Colonic mucosa (tissue), 4 donors: Measurements from ENCODE around the gene TNFAIP3. TPM values are rescaled to one million over a fixed set of nuclear protein-coding genes. Genes with fewer than 3 reads are reported as not detected.

Experiments
- DNase-seq: peaks from one replicate; pipeline ENCODE4 v3.0.0-alpha.2; 2020
- H3K27ac ChIP-seq: fragments of 200-600 bp; one replicate; pipeline ENCODE4 v1.8.0; 2021
- H3K27me3 ChIP-seq: fragments of 200-600 bp; one replicate; pipeline ENCODE4 v1.8.0; 2021
- H3K36me3 ChIP-seq: fragments of 200-600 bp; one replicate; pipeline ENCODE4 v1.8.0; 2021
- H3K4me1 ChIP-seq: fragments of 200-600 bp; one replicate; pipeline ENCODE4 v1.8.0; 2021; ENCODE audit warnings: mild to moderate bottlenecking
- H3K4me3 ChIP-seq: fragments of 200-600 bp; one replicate; pipeline ENCODE4 v1.8.0; 2021
- H3K9ac ChIP-seq, 2 donors: one replicate each; pipeline ENCODE4 v1.7.0; 2013; ENCODE audit warnings: control low read depth in 2 of 2, low read depth in 2 of 2, low read length in 2 of 2
- H3K9me3 ChIP-seq: fragments of 200-600 bp; one replicate; pipeline ENCODE4 v1.8.0; 2021
- intact Hi-C: fragments of 100-400 bp; cut with DNase I; formaldehyde crosslinking; loops from one replicate; pipeline ENCODE4 v1.14.1; 2022
- total RNA-seq, 2 donors: library from RNA; stranded (reverse); fragmentation: NEBNext Ultra II Directional in 1 of 2; extraction: Animal tissue kit (Norgen Biotek cat#: 25700) in 1 of 2; gene quantifications; one replicate each; pipeline ENCODE4 v1.2.1, GENCODE V29; 2021
- TF ChIP-seq, protein P1 (sequence below): fragments of 200-600 bp; IDR thresholded peaks from one replicate; pipeline ENCODE4 v1.8.0; 2022; ENCODE audit warnings: antibody characterized with exemption, mild to moderate bottlenecking
- donor health status: healthy.
- donor health status: DM: no; HTN: no; CAD: no.
- donor health status: DM: no; HTN: no; CAD: no.

TNFAIP3 gene
- total RNA-seq, 2 donors from 2014 or later, result 18.1 to 46.3 TPM

DNA sequence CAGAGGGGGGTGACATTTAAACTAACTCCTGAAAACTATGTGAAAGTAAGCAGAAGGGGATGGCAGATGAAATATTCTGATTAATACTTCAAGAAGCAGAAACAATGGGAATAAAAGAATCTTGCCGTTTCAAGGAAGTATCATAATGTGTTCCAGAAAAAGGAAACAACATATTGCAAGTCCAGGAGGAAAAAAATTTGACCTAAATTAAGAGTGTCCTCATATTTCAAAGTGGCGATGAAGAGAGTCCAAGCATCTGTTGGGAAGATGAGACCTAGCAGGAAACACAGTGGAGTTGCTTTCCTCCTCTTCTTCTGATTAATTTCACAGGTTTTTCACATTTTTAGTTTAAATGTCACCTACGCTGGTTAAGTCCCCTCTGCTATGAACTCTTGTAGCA lies 45.6 kb upstream of the TNFAIP3 start:
- Histone ChIP-seq H3K27ac (no peak overlapping the region), H3K4me3 (no peak overlapping the region), H3K27me3 (no peaks in the 10 kb centered on the region), H3K36me3 (no peaks in the 10 kb centered on the region), H3K9ac (no peak overlapping the region), H3K4me1 (no peaks in the 10 kb centered on the region), H3K9me3 (no peaks in the 10 kb centered on the region)
- no peak for DNase-seq
- TF ChIP-seq, protein P1, sequence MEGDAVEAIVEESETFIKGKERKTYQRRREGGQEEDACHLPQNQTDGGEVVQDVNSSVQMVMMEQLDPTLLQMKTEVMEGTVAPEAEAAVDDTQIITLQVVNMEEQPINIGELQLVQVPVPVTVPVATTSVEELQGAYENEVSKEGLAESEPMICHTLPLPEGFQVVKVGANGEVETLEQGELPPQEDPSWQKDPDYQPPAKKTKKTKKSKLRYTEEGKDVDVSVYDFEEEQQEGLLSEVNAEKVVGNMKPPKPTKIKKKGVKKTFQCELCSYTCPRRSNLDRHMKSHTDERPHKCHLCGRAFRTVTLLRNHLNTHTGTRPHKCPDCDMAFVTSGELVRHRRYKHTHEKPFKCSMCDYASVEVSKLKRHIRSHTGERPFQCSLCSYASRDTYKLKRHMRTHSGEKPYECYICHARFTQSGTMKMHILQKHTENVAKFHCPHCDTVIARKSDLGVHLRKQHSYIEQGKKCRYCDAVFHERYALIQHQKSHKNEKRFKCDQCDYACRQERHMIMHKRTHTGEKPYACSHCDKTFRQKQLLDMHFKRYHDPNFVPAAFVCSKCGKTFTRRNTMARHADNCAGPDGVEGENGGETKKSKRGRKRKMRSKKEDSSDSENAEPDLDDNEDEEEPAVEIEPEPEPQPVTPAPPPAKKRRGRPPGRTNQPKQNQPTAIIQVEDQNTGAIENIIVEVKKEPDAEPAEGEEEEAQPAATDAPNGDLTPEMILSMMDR, result no peak
- intact Hi-C loops, result no loop called here

DNA sequence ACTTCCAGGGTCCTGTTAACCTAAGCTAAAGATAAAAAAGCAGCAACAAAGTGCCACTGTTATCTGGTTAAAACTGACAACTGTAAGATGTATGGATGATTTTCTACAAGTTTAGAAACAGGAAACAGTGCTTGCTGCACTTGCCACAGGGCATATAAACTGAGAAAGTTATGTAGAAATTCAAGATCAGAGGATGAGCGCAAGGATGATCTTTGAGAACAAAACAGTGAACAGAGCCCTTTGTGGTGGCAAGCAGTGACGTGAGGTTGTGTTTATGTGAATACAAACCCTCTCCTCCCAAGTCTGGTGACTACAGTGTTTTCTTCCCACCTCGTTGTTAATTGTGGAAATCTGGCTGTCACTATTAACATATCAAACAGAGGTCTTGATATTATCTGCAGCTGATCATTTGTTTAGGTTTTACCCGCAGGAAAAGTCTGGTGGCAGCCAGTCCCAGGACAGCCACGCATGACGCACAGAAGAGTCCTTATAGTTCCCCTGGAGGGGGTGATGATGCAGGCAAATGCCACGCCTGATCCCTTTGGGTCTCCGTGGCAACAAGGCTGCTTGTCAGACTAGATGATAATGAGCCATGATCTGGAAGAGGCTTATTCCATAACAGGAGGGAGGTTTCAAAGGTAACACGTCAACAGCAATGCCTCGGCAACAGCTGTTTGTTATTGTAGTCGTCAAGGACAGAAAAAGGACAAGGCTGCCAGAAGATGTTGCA lies 43.1 kb upstream of the TNFAIP3 start:
- intact Hi-C loops, result no loop called here
- peak; percentile 21 for DNase-seq
- no peaks in the 10 kb centered on the region for H3K4me1 ChIP-seq

GRCh38 chr6:137824556-137824879 lies 42.5 kb upstream of the TNFAIP3 start:
- Histone ChIP-seq H3K9ac (no peak overlapping the region), H3K36me3 (no peaks in the 10 kb centered on the region), H3K4me1 (no peaks in the 10 kb centered on the region), H3K27me3 (no peaks in the 10 kb centered on the region), H3K4me3 (no peak overlapping the region), H3K27ac (no peak overlapping the region), H3K9me3 (no peaks in the 10 kb centered on the region)
- TF ChIP-seq, protein P1, result no peak
- DNase-seq, result no peak
- intact Hi-C loops, result no loop called here

More for the DNA sequence above, 43.1 kb upstream of the TNFAIP3 start:
- Histone ChIP-seq H3K9ac (no peak overlapping the region), H3K27me3 (no peaks in the 10 kb centered on the region), H3K4me3 (no peak overlapping the region), H3K36me3 (no peaks in the 10 kb centered on the region), H3K9me3 (no peaks in the 10 kb centered on the region), H3K27ac (no peak overlapping the region)
- TF ChIP-seq, protein P1, result no peak

GRCh38 chr6:137824896-137825295 lies 42.2 kb upstream of the TNFAIP3 start:
- no peak overlapping the region for H3K4me3 ChIP-seq
- TF ChIP-seq, protein P1, result no peak
- intact Hi-C loops, result no loop called here
- no peak for DNase-seq
- H3K27me3 ChIP-seq, result no peaks in the 10 kb centered on the region
- no peak overlapping the region for H3K9ac ChIP-seq
- no peak overlapping the region for H3K27ac ChIP-seq
- H3K4me1 ChIP-seq, result no peaks in the 10 kb centered on the region
- no peaks in the 10 kb centered on the region for H3K9me3 ChIP-seq
- no peaks in the 10 kb centered on the region for H3K36me3 ChIP-seq

DNA sequence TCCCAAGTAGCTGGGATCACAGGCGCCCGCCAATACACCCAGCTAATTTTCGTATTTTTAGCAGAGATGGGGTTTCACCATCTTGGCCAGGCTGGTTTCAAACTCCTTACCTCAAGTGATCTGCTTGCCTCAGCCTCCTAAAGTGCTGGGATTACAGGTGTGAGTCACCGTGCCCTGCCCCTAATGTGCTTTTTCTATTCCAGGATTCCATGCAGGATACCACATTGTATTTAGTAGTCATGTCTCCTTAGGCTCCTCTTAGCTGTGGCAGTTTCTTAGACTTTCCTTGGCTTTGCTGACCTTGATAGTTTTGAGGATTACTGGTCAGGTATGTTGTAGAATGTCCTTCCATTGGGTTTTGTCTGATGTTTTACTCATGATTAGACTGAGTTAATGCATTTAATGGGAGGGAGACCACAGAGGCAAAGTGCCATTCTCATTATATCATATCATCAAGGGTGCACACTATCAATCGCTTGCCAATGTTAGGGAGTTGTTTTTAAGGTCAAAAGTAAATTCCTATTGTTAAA lies 39.6 kb upstream of the TNFAIP3 start:
- no peak for DNase-seq
- Histone ChIP-seq H3K36me3 (no peaks in the 10 kb centered on the region), H3K4me3 (no peak overlapping the region), H3K27ac (no peak overlapping the region), H3K9me3 (no peaks in the 10 kb centered on the region), H3K27me3 (no peaks in the 10 kb centered on the region), H3K4me1 (no peaks in the 10 kb centered on the region), H3K9ac (no peak overlapping the region)
- TF ChIP-seq, protein P1, result no peak
- intact Hi-C loops, result no loop called here
